Body of pancreas (tissue), 4 donors: ENCODE results near the gene PPFIBP2.

ENCODE experiments used
- CTCF ChIP-seq, 7 experiments: fragments of 450-650 bp in 4 of 7; fragments of 200-600 bp in 3 of 7; sonication (generic) in 3 of 7; IDR thresholded peaks; one replicate each; pipeline ENCODE4 v1.5.1; 2016 to 2019; ENCODE audit warnings: antibody characterized with exemption in 7 of 7
- POLR2A ChIP-seq, 3 donors: fragments of 450-650 bp; IDR thresholded peaks; one replicate each; pipeline ENCODE4 v1.6.1; 2016; ENCODE audit warnings: antibody characterized with exemption in 3 of 3, mild to moderate bottlenecking in 2 of 3

- TF ChIP-seq CTCF (IDR thresholded peaks at IDR 0.05) (no peak), POLR2A (IDR thresholded peaks at IDR 0.05) (no peak)
Observed at GRCh38 chr11:7527029-7527428, 13.2 kb downstream of the PPFIBP2 start.
